Loucy (cell line): ENCODE data around the gene WWOX.

Experiments used
- EZH2phosphoT487 ChIP-seq: fragments of 200-600 bp; IDR thresholded peaks from 2 replicates; pipeline ENCODE4 v1.6.1; 2018; ENCODE audit warnings: antibody characterized with exemption, mild to moderate bottlenecking, moderate library complexity, borderline replicate concordance
- TF ChIP-seq, protein P1 (sequence below): fragments of 200-600 bp; sonication (generic); conservative IDR thresholded peaks from 2 replicates; pipeline ENCODE4 v1.5.1; 2014; ENCODE audit warnings: mild to moderate bottlenecking, antibody characterized with exemption, low read length

DNA sequence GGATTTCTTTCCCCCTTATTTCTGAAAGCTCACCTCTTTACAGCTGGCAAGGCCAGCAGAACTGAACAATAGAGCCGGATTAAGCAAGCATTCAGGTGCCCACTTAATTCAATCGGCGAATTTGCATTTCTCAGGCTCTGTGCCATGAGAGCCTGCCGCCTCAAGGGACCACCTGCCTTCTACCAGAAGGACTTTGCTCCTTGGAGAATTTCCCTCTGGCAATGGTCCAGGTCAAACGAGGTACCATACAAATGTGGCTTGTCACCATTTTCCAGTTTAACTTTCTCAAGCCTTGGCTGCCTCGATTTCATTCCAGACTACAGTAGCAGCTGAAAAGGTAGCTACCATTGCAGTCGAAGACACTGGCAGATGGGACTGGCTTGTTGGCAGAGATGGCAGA is 967.1 kb downstream of the WWOX start:
- TF ChIP-seq, protein P1, sequence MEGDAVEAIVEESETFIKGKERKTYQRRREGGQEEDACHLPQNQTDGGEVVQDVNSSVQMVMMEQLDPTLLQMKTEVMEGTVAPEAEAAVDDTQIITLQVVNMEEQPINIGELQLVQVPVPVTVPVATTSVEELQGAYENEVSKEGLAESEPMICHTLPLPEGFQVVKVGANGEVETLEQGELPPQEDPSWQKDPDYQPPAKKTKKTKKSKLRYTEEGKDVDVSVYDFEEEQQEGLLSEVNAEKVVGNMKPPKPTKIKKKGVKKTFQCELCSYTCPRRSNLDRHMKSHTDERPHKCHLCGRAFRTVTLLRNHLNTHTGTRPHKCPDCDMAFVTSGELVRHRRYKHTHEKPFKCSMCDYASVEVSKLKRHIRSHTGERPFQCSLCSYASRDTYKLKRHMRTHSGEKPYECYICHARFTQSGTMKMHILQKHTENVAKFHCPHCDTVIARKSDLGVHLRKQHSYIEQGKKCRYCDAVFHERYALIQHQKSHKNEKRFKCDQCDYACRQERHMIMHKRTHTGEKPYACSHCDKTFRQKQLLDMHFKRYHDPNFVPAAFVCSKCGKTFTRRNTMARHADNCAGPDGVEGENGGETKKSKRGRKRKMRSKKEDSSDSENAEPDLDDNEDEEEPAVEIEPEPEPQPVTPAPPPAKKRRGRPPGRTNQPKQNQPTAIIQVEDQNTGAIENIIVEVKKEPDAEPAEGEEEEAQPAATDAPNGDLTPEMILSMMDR = no peak
- no peak for TF ChIP-seq EZH2phosphoT487
